ENCODE data around the gene COPS7B. TPM values are rescaled to one million over a fixed set of nuclear protein-coding genes. Genes with fewer than 3 reads are reported as not detected.
"Not testable (repeated sequence)": the region's sequence is repeated elsewhere in the genome, so short reads cannot be mapped to it uniquely, and the experiment has no call there.

COPS7B gene
- 53.6 to 58.9 TPM (median 57.3 TPM) in 3 replicates for total RNA-seq

DNA sequence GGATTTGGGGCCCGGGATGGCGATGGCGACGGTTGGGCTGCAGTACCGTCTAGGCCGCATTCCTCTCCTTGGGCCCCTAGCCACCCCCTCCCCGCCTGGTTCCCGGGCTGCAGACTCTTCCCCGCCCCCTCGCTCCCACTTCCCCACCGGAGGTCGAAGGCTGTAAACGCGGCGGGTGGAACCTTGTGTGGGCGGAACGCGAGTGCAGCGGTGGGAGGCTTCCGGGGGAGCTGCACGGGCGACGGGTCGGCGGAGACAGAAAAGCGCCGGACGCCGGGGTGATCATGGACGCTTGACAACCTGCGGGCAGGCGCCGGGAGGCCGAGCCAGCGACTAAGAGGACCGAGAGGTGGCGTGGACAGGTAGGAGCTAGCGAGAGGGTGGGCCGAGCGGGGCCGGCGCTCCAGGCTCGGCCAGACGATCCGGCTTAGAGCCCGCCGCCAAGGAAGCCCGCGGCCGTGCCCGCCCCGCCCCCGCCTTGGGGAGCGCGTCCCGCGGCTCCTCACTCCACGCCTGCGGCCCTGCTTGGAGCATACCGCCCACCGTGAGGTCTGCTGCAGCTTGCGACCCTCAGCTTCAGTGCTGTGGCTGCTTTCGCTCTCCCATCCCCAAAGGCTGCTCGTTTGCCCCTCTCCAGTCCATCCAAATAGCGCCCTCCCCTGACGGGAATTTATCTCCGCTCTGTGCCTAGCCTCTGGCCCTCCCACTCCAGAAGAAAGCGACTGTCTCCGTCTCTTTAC, at the start of gene COPS7B:
TSS of gene COPS7B (plus strand) at position 269 of the 740 bp plus-strand sequence. CDS start 2,126 bp downstream, outside the sequence.
- H3K4me1 Mint-ChIP-seq, result peaks cover 46% of the 10 kb centered on the region
- peak; percentile 72 to 89 for DNase-seq (ENCODE audit: low spot score in 2 of 2, unreplicated experiment in 2 of 2)
- peak within 1 kb of the TSS; percentile 87 for H3K4me3 Mint-ChIP-seq
- no peaks in the 10 kb centered on the region for H3K27me3 Mint-ChIP-seq (ENCODE audit: low read depth)
- TF ChIP-seq, protein P1, sequence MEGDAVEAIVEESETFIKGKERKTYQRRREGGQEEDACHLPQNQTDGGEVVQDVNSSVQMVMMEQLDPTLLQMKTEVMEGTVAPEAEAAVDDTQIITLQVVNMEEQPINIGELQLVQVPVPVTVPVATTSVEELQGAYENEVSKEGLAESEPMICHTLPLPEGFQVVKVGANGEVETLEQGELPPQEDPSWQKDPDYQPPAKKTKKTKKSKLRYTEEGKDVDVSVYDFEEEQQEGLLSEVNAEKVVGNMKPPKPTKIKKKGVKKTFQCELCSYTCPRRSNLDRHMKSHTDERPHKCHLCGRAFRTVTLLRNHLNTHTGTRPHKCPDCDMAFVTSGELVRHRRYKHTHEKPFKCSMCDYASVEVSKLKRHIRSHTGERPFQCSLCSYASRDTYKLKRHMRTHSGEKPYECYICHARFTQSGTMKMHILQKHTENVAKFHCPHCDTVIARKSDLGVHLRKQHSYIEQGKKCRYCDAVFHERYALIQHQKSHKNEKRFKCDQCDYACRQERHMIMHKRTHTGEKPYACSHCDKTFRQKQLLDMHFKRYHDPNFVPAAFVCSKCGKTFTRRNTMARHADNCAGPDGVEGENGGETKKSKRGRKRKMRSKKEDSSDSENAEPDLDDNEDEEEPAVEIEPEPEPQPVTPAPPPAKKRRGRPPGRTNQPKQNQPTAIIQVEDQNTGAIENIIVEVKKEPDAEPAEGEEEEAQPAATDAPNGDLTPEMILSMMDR (IDR thresholded peaks at IDR 0.05; ENCODE audit: unreplicated experiment), result no peak
- H3K36me3 Mint-ChIP-seq, result peaks cover 4% of the 10 kb centered on the region
- H3K27ac Mint-ChIP-seq, result peak within 1 kb of the TSS; percentile 95
- no peaks in the 10 kb centered on the region for H3K9me3 Mint-ChIP-seq

DNA sequence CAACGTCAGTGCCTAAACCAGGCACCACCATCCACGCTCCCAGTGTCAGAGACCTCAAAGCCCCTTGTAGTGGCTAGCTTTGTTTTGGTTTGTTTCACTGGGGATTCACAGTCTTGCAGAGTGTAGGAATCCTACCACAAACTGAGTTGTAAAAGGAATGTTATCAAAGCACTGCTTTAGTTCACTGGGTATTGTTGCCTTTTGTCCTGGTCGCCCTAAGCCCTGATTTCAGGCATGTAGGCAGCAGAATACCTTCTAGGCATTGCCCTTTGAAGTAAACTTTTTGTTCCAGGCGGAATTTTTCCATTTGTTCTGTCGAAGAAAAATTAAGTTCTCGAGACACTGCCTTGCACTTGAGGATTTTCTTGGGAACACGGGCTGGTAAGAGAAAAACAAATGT, 48.5 kb upstream of the COPS7B start:
- H3K9me3 Mint-ChIP-seq, result no peaks in the 10 kb centered on the region
- TF ChIP-seq, protein P1 (IDR thresholded peaks at IDR 0.05; ENCODE audit: unreplicated experiment), result no peak
- H3K36me3 Mint-ChIP-seq, result peaks cover 11% of the 10 kb centered on the region
- no peaks in the 10 kb centered on the region for H3K4me1 Mint-ChIP-seq
- no peak for DNase-seq (ENCODE audit: low spot score in 2 of 2, unreplicated experiment in 2 of 2)
- no peak overlapping the region for H3K4me3 Mint-ChIP-seq
- H3K27me3 Mint-ChIP-seq (ENCODE audit: low read depth), result no peaks in the 10 kb centered on the region
- no peak overlapping the region for H3K27ac Mint-ChIP-seq

DNA sequence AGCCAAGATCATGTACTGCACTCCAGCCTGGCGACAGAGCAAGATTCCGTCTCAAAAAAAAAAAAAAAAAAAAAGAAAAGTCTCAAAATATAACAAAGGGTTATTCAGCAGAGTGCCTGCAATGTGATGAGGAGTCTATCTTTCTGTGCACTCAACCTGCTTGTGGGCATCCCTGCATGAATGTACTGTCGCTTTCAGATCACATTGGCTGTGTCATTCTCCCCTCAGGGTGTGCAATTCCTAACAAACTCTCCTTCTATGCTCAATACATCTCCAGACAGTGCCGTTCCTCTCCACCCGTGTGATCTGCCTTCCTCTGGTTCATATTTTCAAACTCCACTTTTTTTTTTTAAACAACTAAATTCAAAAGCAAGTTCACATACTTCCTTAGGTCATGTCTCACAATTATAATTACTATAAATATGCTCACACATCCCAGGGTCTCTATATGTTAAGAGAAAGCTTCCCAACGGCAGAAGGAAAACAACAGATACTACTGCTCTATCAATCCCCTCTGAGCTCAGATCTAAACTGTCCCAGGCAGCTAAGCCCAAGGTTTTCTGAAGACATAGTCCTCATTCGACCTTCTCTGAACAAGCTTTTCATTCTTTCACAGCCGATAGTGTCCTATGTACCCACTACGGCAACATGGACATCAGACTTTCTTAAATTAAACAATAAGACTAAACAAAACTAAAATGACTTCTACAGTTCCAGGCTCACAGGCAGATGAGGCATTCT, 42.7 kb upstream of the COPS7B start:
- peaks cover 4% of the 10 kb centered on the region for H3K36me3 Mint-ChIP-seq
- no peaks in the 10 kb centered on the region for H3K9me3 Mint-ChIP-seq
- H3K4me1 Mint-ChIP-seq, result no peaks in the 10 kb centered on the region
- H3K27me3 Mint-ChIP-seq (ENCODE audit: low read depth), result no peaks in the 10 kb centered on the region
- H3K27ac Mint-ChIP-seq, result no peak overlapping the region
- no peak for DNase-seq (ENCODE audit: low spot score in 2 of 2, unreplicated experiment in 2 of 2)
- no peak overlapping the region for H3K4me3 Mint-ChIP-seq
- TF ChIP-seq, protein P1 (IDR thresholded peaks at IDR 0.05; ENCODE audit: unreplicated experiment), result no peak

DNA sequence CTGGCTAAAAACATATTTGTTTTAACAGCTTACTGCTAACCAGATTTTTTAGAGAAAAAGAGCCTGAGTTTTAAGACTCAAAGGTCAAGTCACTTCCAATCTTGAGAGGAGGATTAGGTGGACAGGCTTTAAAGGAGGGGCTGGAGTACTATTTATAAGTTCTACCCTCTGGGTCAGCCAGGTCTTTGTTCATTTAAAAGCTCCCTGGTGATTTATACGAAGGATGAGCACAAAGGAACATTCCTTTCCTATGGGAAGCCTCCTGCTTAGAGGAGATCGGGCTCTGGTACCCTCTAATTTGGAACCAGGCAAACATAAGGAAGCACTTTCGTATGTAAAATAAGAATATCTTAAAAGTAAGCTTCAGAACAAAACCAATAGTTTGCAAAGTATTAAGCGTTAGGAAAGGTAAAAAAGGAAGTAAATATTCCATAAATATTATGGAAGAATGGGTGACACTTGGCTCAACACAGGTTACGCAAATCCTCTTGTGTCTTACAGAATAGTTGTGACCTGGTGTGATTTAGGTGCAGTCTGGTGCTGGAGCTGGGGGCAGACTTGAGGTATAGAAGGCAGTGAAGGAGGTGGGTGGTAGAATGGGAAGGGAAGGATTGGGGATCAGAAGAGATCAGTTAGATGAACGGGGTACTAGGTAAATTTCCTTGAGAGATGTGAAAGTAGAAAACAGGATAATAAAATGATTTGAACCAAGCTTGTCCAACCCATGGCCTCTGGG, 40.8 kb upstream of the COPS7B start:
- TF ChIP-seq, protein P1 (IDR thresholded peaks at IDR 0.05; ENCODE audit: unreplicated experiment), result no peak
- no peaks in the 10 kb centered on the region for H3K9me3 Mint-ChIP-seq
- no peak overlapping the region for H3K4me3 Mint-ChIP-seq
- H3K36me3 Mint-ChIP-seq, result no peaks in the 10 kb centered on the region
- H3K27me3 Mint-ChIP-seq (ENCODE audit: low read depth), result no peaks in the 10 kb centered on the region
- H3K4me1 Mint-ChIP-seq, result no peaks in the 10 kb centered on the region
- H3K27ac Mint-ChIP-seq, result no peak overlapping the region
- DNase-seq (ENCODE audit: low spot score in 2 of 2, unreplicated experiment in 2 of 2), result no peak

DNA sequence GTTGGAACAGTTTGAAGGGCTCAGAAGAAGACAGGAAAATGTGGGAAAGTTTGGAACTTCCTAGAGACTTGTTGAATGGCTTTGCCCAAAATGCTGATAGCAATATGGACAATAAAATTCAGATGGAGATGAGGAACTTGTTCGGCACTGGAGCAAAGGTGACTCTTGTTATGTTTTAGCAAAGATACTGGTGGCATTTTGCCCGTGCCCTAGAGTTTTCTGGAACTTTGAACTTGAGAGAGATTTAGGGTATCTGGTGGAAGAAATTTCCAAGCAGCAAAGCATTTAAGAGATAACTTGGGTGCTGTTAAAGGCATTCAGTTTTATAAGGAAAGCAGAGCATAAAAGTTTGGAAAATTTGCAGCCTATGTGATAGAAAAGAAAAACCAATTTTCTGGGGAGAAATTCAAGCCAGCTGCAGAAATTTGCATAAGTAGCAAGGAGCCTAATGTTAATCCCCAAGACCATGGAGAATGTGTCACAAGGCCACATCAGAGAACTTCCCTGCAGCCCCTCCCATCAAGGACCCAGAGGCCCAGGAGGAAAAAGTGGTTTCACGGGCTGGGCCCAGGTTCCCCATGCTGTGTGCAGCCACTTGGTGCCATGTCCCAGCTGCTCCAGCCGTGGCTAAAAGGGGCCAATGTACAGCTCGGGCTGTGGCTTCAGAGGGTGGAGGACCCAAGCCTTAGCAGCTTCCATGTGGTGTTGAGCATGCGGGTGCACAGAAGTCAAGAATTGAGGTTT, 37.9 kb upstream of the COPS7B start:
- not testable (repeated sequence) for H3K9me3 Mint-ChIP-seq; H3K27ac Mint-ChIP-seq; H3K27me3 Mint-ChIP-seq (ENCODE audit: low read depth); H3K4me3 Mint-ChIP-seq; DNase-seq (ENCODE audit: low spot score in 2 of 2, unreplicated experiment in 2 of 2); H3K36me3 Mint-ChIP-seq; H3K4me1 Mint-ChIP-seq

DNA sequence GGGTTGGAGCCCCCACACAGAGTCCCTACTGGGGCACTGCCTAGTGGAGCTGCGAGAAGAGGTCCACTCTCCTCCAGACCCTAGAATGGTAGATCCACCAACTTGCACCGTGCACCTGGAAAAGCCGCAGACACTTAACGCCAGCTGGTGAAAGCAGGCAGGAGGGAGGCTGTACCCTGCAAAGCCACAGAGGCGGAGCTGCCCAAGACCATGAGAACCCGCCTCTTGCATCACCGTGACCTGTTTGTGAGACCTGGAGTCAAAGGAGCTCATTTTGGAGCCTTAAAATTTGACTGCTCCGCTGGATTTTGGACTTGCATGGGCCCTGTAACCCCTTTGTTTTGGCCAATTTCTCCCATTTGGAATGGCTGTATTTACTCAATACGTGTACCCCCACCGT, 37.2 kb upstream of the COPS7B start:
- H3K9me3 Mint-ChIP-seq; H3K27ac Mint-ChIP-seq; DNase-seq (ENCODE audit: low spot score in 2 of 2, unreplicated experiment in 2 of 2); H3K36me3 Mint-ChIP-seq; H3K27me3 Mint-ChIP-seq (ENCODE audit: low read depth); H3K4me3 Mint-ChIP-seq; H3K4me1 Mint-ChIP-seq: not testable (repeated sequence)

Measured in mesothelial cell of epicardium (in vitro differentiated cells).